H1 (cell line): ENCODE results near the gene HDAC7. TPM values are rescaled to one million over a fixed set of nuclear protein-coding genes. Genes with fewer than 3 reads are reported as not detected.

Source experiments
- CTCF ChIA-PET: fragments of 300-600 bp; sonication (Branson Sonifier 250); formaldehyde crosslinking; loops from one replicate; lab custom pipeline; 2021; ENCODE audit not compliant: partially characterized antibody; lab: Charles Lee
- POLR2A ChIA-PET: fragments of 300-600 bp; sonication (Branson Sonifier 250); formaldehyde crosslinking; loops from one replicate; lab custom pipeline; 2021; ENCODE audit warnings: inconsistent platforms; ENCODE audit not compliant: partially characterized antibody; lab: Charles Lee
- DNase-seq, 2 experiments: peaks; one replicate each; pipeline versions ENCODE4 v3.0.0 to v3.0.0-alpha.2; 2010 to 2022; ENCODE audit warnings: low spot score in 2 of 2, low read depth in 1 of 2, mixed read lengths in 1 of 2
- FAIRE-seq: peaks from 2 replicates; lab custom pipeline; 2011; peaks lifted over from hg19 to GRCh38; lab: Jason Lieb, UNC
- H2AFZ ChIP-seq: 2 replicates; pipeline ENCODE4 v1.8.1; 2012; ENCODE audit warnings: low read length, inconsistent platforms
- H2AK5ac ChIP-seq: 2 replicates; pipeline ENCODE4 v1.6.1; 2013; ENCODE audit warnings: low read depth, low read length
- H2BK120ac ChIP-seq: replicated peaks from 2 replicates; pipeline ENCODE3; 2013; ENCODE audit warnings: low read depth, low read length, inconsistent platforms
- H2BK12ac ChIP-seq: 2 replicates; pipeline ENCODE4 v1.6.1; 2013; ENCODE audit warnings: low read depth, low read length
- H2BK15ac ChIP-seq: 2 replicates; pipeline ENCODE4 v1.6.1; 2013; ENCODE audit warnings: low read length
- H2BK20ac ChIP-seq: 2 replicates; pipeline ENCODE4 v1.6.1; 2013; ENCODE audit warnings: low read length
- H2BK5ac ChIP-seq: 2 replicates; pipeline ENCODE4 v1.6.1; 2013; ENCODE audit warnings: low read depth, low read length
- H3K14ac ChIP-seq: 2 replicates; pipeline ENCODE4 v1.6.1; 2013; ENCODE audit warnings: inconsistent platforms; ENCODE audit not compliant: insufficient read length
- H3K18ac ChIP-seq: 2 replicates; pipeline ENCODE4 v1.6.1; 2013; ENCODE audit warnings: low read length; ENCODE audit errors: extremely low read depth
- H3K23ac ChIP-seq: 2 replicates; pipeline ENCODE4 v1.6.1; 2013; ENCODE audit warnings: inconsistent platforms; ENCODE audit not compliant: insufficient read length
- H3K23me2 ChIP-seq: 2 replicates; pipeline ENCODE4 v1.6.1; 2013; ENCODE audit warnings: low read depth, low read length
- H3K27ac ChIP-seq: 2 replicates; pipeline ENCODE4 v1.6.1; 2011; ENCODE audit warnings: low read depth, low read length, inconsistent platforms
- H3K27me3 ChIP-seq, 4 experiments: replicated peaks in 1 of 4; 1 replicate in 1 of 4; 2 replicates in 3 of 4; pipeline versions ENCODE4 v1.6.1 to v1.8.1; 2011 to 2013; ENCODE audit warnings: low read length in 3 of 4, mild to moderate bottlenecking in 3 of 4, inconsistent platforms in 2 of 4, mixed read lengths in 2 of 4, moderate library complexity in 1 of 4; ENCODE audit not compliant: control insufficient read depth in 3 of 4, insufficient read depth in 3 of 4; ENCODE audit errors: extremely low read depth in 1 of 4
- H3K36me3 ChIP-seq, 4 experiments: 2 replicates each; pipeline versions ENCODE4 v1.6.1 to v1.8.1; 2011 to 2013; ENCODE audit warnings: mild to moderate bottlenecking in 4 of 4, low read length in 3 of 4, moderate library complexity in 2 of 4, control low read depth in 1 of 4, inconsistent platforms in 1 of 4; ENCODE audit not compliant: insufficient read depth in 4 of 4, control insufficient read depth in 2 of 4
- H3K4ac ChIP-seq: replicated peaks from 2 replicates; pipeline ENCODE3; 2013; ENCODE audit warnings: low read length, low read depth, mixed read lengths, inconsistent platforms; ENCODE audit not compliant: insufficient read length
- H3K4me1 ChIP-seq, 4 experiments: replicated peaks in 1 of 4; 1 replicate in 1 of 4; 2 replicates in 3 of 4; pipeline versions ENCODE4 v1.6.1 to v1.8.1; 2011 to 2013; ENCODE audit warnings: low read length in 3 of 4, inconsistent platforms in 2 of 4, mixed read lengths in 1 of 4; ENCODE audit not compliant: insufficient read depth in 4 of 4, control insufficient read depth in 3 of 4
- H3K4me2 ChIP-seq, 2 experiments: 2 replicates each; pipeline versions ENCODE4 v1.6.1 to v1.8.1; 2011 to 2013; ENCODE audit warnings: low read depth in 2 of 2, low read length in 2 of 2, control low read depth in 1 of 2, inconsistent platforms in 1 of 2, mild to moderate bottlenecking in 1 of 2; ENCODE audit not compliant: insufficient read depth in 1 of 2
- H3K4me3 ChIP-seq, 4 experiments: fragments of 200-600, 300-600 bp in 1 of 4; sonication (generic), shearing (Covaris generic), sonication (Bioruptor Twin) in 1 of 4; 2 replicates each; pipeline versions ENCODE4 v1.5.1 to v1.8.1; 2011 to 2016; ENCODE audit warnings: low read length in 4 of 4, low read depth in 3 of 4, control low read depth in 2 of 4, inconsistent platforms in 2 of 4, mild to moderate bottlenecking in 2 of 4, mixed read lengths in 1 of 4, moderate library complexity in 1 of 4; ENCODE audit not compliant: insufficient read depth in 2 of 4; ENCODE audit errors: extremely low read depth in 1 of 4
- H3K56ac ChIP-seq: replicated peaks from 2 replicates; pipeline ENCODE3; 2013; ENCODE audit warnings: low read depth, mild to moderate bottlenecking, mixed read lengths, low read length, inconsistent platforms; ENCODE audit not compliant: insufficient read length
- H3K79me1 ChIP-seq: 2 replicates; pipeline ENCODE4 v1.6.1; 2013; ENCODE audit warnings: low read depth, low read length, control low read depth
- H3K79me2 ChIP-seq, 2 experiments: 2 replicates each; pipeline versions ENCODE4 v1.6.1 to v1.8.1; 2012 to 2013; ENCODE audit warnings: low read length in 2 of 2, mild to moderate bottlenecking in 2 of 2, inconsistent platforms in 1 of 2; ENCODE audit not compliant: insufficient read depth in 2 of 2, control insufficient read depth in 1 of 2
- H3K9ac ChIP-seq, 4 experiments: replicated peaks in 1 of 4; 1 replicate in 1 of 4; 2 replicates in 3 of 4; pipeline versions ENCODE4 v1.6.1 to v1.8.1; 2011 to 2013; ENCODE audit warnings: low read depth in 3 of 4, low read length in 3 of 4, control low read depth in 2 of 4, mild to moderate bottlenecking in 2 of 4, moderate library complexity in 2 of 4, inconsistent platforms in 1 of 4; ENCODE audit errors: extremely low read depth in 1 of 4
- H3K9me3 ChIP-seq, 2 experiments: 2 replicates each; pipeline versions ENCODE4 v1.6.1 to v1.8.1; 2012 to 2013; ENCODE audit warnings: mild to moderate bottlenecking in 2 of 2, moderate library complexity in 2 of 2, control low read depth in 1 of 2, inconsistent platforms in 1 of 2, low read depth in 1 of 2, low read length in 1 of 2, mixed read lengths in 1 of 2; ENCODE audit not compliant: insufficient read depth in 2 of 2
- H4K20me1 ChIP-seq, 2 experiments: replicated peaks in 1 of 2; 2 replicates each; pipeline versions ENCODE3 to v1.8.1; 2011 to 2013; ENCODE audit warnings: inconsistent platforms in 2 of 2, low read length in 2 of 2, mild to moderate bottlenecking in 1 of 2; ENCODE audit not compliant: insufficient read depth in 2 of 2, control insufficient read depth in 1 of 2
- H4K5ac ChIP-seq: 2 replicates; pipeline ENCODE4 v1.6.1; 2013; ENCODE audit warnings: low read length, low read depth, mixed read lengths, inconsistent platforms; ENCODE audit not compliant: insufficient read length
- H4K8ac ChIP-seq: 2 replicates; pipeline ENCODE4 v1.8.0; 2013; ENCODE audit warnings: mild to moderate bottlenecking, moderate library complexity, low read length, inconsistent platforms; ENCODE audit not compliant: insufficient read depth; ENCODE audit errors: extremely low read depth
- H4K91ac ChIP-seq: replicated peaks from 2 replicates; pipeline ENCODE3; 2013; ENCODE audit warnings: low read length, mixed read lengths, inconsistent platforms; ENCODE audit not compliant: insufficient read length
- E2F6 ChIP-seq: IDR thresholded peaks from 2 replicates; pipeline ENCODE4 v1.6.1; 2012; ENCODE audit warnings: inconsistent platforms
- PHF8 ChIP-seq: fragments of 200-600 bp; sonication (generic); conservative IDR thresholded peaks from 2 replicates; pipeline ENCODE4 v1.7.1; 2012; ENCODE audit warnings: low read depth, mild to moderate bottlenecking, inconsistent platforms, low read length, moderate library complexity
- SRF ChIP-seq: IDR thresholded peaks from 2 replicates; pipeline ENCODE4 v1.6.1; 2011; ENCODE audit warnings: mild to moderate bottlenecking, low read depth, low read length, moderate library complexity
- WGBS, 2 experiments: shearing (Covaris generic) in 1 of 2; methylation state at CpG; one replicate each; pipeline versions ENCODE4 v1.1.6 to v1.1.7; 2013 to 2015; ENCODE audit warnings: low lambda C conversion rate in 2 of 2, mixed read lengths in 2 of 2, inconsistent platforms in 1 of 2, low coverage in 1 of 2, missing lambda C conversion rate in 1 of 2; ENCODE audit not compliant: insufficient replicate concordance in 2 of 2, insufficient coverage in 1 of 2, insufficient read length in 1 of 2; ENCODE audit errors: extremely low coverage in 1 of 2, missing lambda C conversion rate in 1 of 2; 5-methylcytosine and 5-hydroxymethylcytosine counted together
- polyA plus RNA-seq, 7 experiments: library from polyadenylated mRNA; depleted of rRNA in 3 of 7; stranded (reverse) in 5 of 7; unstranded in 2 of 7; fragments of >200 nt in 5 of 7; fragments of 200-250 nt in 2 of 7; gene quantifications; 1 replicate in 5 of 7; 2 replicates in 1 of 7; 4 replicates in 1 of 7; pipeline versions ENCODE4 v1.2.1 to v1.2.3, GENCODE V29; 2011 to 2013; ENCODE audit warnings: missing spikeins in 2 of 7, mixed read lengths in 2 of 7
- total RNA-seq: library from RNA; stranded (reverse); fragmentation: NEBNext Ultra II Directional; extraction: Animal tissue kit (Norgen Biotek cat#: 25700); gene quantifications from 2 replicates; pipeline ENCODE4 v1.2.1, GENCODE V29; 2021

The HDAC7 gene
- total and polyA plus RNA-seq, 2 of the 8 experiments (the other 6 are each of a cell fraction or from before 2014, with no cell fraction given): 25.5 to 84.9 TPM

- Histone ChIP-seq H3K4me2 (no peak overlapping the region), H3K56ac (no peak overlapping the region), H2BK12ac (peak overlapping the region; percentile 77; the same call in 1 of the 2 replicates)
- CTCF ChIA-PET: interaction anchor here (0.9 to 64.6 kb wide), 9 partner anchors 16 to 87 kb away, joined by 3 to 2442 read pairs (median 4); partner anchors contain the start of genes ENDOU and SLC48A1
- DNase-seq: no peak
- no peak for TF ChIP-seq SRF
- no peak for TF ChIP-seq E2F6
- no peak for TF ChIP-seq PHF8
- TF ChIP-seq, all 59 proteins: peak for 0
- no peak overlapping the region for H3K4me3 ChIP-seq
- H2AFZ ChIP-seq: no peak overlapping the region
- no peaks in the 10 kb centered on the region for H3K9me3 ChIP-seq
- no peak for FAIRE-seq
- peak overlapping the region; percentile 56; the same call in 1 of the 2 replicates for H2BK5ac ChIP-seq
- 88% methylated on average over 9 of the region's 9 CpGs; no CpG with 5 or more reads in 1 of the 2 experiments for WGBS, 2 experiments
- H3K9ac ChIP-seq: no peak overlapping the region
- H2BK15ac ChIP-seq: peak overlapping the region; percentile 73; the same call in 1 of the 2 replicates
- H4K91ac ChIP-seq: peak overlapping the region; percentile 75
- no peaks in the 10 kb centered on the region for H3K23me2 ChIP-seq
- POLR2A ChIA-PET: interaction anchor here (0.6 to 1.7 kb wide), 8 partner anchors 9 to 67 kb away, joined by 3 to 6 read pairs (median 3); partner anchors contain the start of gene SLC48A1
- no peaks in the 10 kb centered on the region for H3K79me2 ChIP-seq
- H3K36me3 ChIP-seq: no peaks in the 10 kb centered on the region
- no peak overlapping the region for H3K18ac ChIP-seq
- H3K4me1 ChIP-seq: peaks cover 6 to 13% (median 7%) of the 10 kb centered on the region in 4 experiments
- no peak overlapping the region for H3K23ac ChIP-seq
- no peaks in the 10 kb centered on the region for H3K79me1 ChIP-seq
- H3K27ac ChIP-seq: no peak overlapping the region
- no peak overlapping the region for H3K4ac ChIP-seq
- no peak overlapping the region for H2BK120ac ChIP-seq
- no peak overlapping the region for H3K14ac ChIP-seq
- H4K8ac ChIP-seq: peak overlapping the region; percentile 74
- H3K27me3 ChIP-seq: no peaks in the 10 kb centered on the region
- H2BK20ac ChIP-seq: no peak overlapping the region
- no peak overlapping the region for H4K5ac ChIP-seq
- H2AK5ac ChIP-seq: peak overlapping the region; percentile 16; the same call in 1 of the 2 replicates
- no peaks in the 10 kb centered on the region for H4K20me1 ChIP-seq
Observed at GRCh38 chr12:47751561-47751960, 68.1 kb downstream of the HDAC7 start.
